Middle frontal gyrus (tissue), 1 donor: ENCODE measurements around the gene AIRE.
"Not testable (repeated sequence)": the region's sequence is repeated elsewhere in the genome, so short reads cannot be mapped to it uniquely, and the experiment has no call there.

ENCODE experiments used
- DNase-seq: peaks from one replicate; pipeline ENCODE4 v3.0.0-alpha.2; 2015; ENCODE audit warnings: low spot score; ENCODE audit errors: extremely low spot score

AIRE gene

GRCh38 chr21:44265734-44266270 is 19.9 kb upstream of the AIRE start:
- DNase-seq: no peak

GRCh38 chr21:44267655-44268142 is 18.0 kb upstream of the AIRE start:
- no peak for DNase-seq

GRCh38 chr21:44269090-44269489 is 16.6 kb upstream of the AIRE start:
- DNase-seq: no peak

DNA sequence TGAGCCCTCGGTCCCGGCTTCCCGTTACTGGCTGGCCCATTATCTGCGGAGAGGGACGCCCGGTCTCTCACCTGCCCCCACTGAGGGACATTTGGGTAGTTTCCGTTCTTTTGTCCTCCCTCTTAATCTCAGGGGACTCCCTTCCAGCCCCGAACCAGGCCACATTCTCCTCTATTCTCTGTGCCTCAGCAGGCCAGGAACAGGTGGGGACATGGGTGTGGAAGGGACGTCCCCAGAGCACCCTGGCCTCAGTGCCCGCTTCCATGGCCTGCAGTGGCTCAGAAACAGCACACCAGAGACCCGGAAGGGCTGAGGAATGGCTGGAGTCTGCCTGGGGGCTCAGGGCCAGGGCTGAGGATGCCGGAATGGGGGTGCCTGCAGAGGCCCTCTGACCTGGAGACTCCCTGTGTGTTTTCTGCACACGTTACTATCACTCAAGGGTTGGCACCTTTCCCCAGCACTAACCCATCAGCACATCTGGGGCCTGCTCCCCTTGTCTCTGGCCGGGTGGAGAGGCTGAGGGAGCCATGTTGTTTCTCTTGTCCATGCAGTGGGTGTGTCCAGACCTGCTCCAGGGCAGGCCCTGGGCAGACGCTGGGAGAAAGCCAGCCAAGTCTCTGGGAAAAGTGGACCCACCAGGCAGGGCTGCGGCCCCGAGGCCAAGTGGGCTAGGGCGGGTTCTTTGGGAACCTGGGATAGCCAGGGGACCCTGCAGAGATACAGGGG is 14.0 kb upstream of the AIRE start:
- no peak for DNase-seq

- DNase-seq: no peak
These were observed 13.3 kb upstream of the AIRE start for GRCh38 chr21:44272284-44272858.

- DNase-seq: no peak
These were observed 12.6 kb upstream of the AIRE start for GRCh38 chr21:44273046-44273445.

GRCh38 chr21:44275041-44275440 is 10.6 kb upstream of the AIRE start:
- no peak for DNase-seq

- no peak for DNase-seq
These were observed 6.1 kb upstream of the AIRE start for GRCh38 chr21:44279354-44280260.

- no peak for DNase-seq
These were observed 3.9 kb upstream of the AIRE start for GRCh38 chr21:44281801-44282200.

DNA sequence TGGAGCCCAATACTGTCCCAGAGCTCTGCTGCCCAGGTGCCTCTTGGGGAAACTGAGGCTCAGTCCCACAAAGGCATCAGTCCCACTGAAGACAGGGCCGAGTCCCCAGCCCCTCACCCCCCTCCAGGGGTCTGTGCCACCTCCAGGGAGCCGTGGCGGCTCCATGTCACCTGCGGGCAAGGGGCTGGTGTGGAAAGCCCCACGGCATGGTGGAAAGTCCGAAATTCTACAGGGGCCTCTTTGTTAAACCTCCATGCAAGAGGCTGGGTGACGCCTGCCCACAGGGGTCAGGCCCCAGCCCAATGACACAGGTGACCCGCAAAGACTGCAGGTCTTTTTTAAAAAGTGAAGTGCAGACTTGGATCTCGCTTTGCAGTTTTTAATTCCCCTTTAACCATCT is 3.3 kb upstream of the AIRE start:
- no peak for DNase-seq

GRCh38 chr21:44283211-44283785 is 2.4 kb upstream of the AIRE start:
- not testable (repeated sequence) for DNase-seq

GRCh38 chr21:44283948-44284347 is 1.7 kb upstream of the AIRE start:
- DNase-seq: no peak

DNA sequence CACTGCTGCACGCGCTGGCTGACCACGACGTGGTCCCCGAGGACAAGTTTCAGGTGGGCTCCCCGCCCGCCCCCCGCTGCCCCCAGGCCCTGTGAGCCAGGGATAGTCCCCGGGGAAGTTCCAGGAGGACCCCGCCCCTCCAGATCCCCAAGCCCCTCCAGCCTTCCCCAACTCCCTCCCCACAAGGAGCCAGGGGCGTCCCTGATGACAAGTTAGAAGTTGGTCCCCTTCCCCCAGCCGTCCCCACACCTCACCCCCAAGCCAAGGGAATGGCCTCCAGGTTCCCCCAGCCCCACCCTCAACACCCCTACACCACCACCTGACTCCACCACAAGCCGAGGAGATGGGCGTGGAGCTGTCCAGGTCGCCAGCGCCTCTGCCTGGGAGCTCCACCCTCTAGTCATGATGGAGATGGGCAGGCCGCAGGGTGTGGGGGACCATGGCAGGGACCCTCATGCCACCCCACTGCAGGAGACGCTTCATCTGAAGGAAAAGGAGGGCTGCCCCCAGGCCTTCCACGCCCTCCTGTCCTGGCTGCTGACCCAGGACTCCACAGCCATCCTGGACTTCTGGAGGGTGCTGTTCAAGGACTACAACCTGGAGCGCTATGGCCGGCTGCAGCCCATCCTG is 525 bp downstream of the AIRE start:
- no peak for DNase-seq

GRCh38 chr21:44286716-44287632 is 1.3 kb downstream of the AIRE start:
- no peak for DNase-seq

GRCh38 chr21:44288251-44289110 is 2.8 kb downstream of the AIRE start:
- no peak for DNase-seq

GRCh38 chr21:44289381-44290010 is 3.8 kb downstream of the AIRE start:
- no peak for DNase-seq

DNA sequence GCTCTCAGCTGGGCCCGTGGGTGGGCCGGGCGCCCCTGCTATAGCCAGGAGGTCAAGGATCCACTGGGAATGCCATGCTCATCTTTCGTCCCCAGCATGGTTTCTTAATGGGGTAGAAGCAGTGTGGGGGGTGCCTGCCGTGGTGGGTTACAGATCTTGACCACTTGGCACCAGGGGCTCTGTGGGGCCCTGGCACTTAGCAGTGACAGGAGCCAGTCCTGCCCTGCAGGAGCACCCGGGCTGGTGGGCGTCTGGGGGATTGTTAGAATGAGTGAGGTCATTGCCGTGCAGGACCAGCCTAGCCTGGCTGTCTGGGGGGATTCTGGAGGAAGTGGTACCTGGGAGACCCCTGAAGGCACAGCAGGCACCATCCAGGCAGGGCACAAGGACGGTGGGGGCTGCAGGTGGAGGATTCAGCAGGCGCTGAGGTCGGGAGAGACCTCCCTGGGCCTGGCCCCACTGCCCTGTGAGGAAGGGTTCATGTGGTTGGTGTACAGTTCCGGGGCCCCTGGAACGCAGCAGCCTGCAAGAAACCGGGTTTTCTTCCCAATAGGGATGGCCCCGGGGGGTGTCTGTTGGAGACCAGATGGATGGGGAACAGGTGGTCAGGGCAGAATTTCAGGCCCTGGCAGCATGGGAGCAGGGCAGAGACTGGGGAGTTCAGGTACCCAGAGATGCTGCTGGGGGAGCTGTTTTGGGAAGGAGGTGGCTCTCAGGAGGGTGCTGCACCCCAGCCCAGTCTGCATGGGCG is 4.8 kb downstream of the AIRE start:
- DNase-seq: no peak
